ENCODE data around the gene CD99L2.

Gene CD99L2

GRCh38 chrX:150857453-150857852 is 41.0 kb downstream of the CD99L2 start:
- in situ Hi-C loops (cut with HindIII; ENCODE audit: low pct_ligation_motif_present, low sequenced_read_pairs), result no loop called here
- no peaks in the 10 kb centered on the region for H3K27me3 ChIP-seq (replicated peaks)
- no peak for DNase-seq
- H3K27ac ChIP-seq, result no peak overlapping the region
- H3K4me3 ChIP-seq (ENCODE audit: low read depth, low read length), result no peak overlapping the region
- TF ChIP-seq CTCF (IDR thresholded peaks at IDR 0.05; ENCODE audit: low read depth, low read length, missing control alignments), result no peak
- no peaks in the 10 kb centered on the region for H3K36me3 ChIP-seq (replicated peaks)

- no peak for TF ChIP-seq CTCF (IDR thresholded peaks at IDR 0.05; ENCODE audit: low read depth, low read length, missing control alignments)
- no peaks in the 10 kb centered on the region for H3K27me3 ChIP-seq (replicated peaks)
- no peaks in the 10 kb centered on the region for H3K36me3 ChIP-seq (replicated peaks)
- in situ Hi-C loops (cut with HindIII; ENCODE audit: low pct_ligation_motif_present, low sequenced_read_pairs), result no loop called here
- H3K27ac ChIP-seq, result no peak overlapping the region
- no peak for DNase-seq
- no peak overlapping the region for H3K4me3 ChIP-seq (ENCODE audit: low read depth, low read length)
Observed at GRCh38 chrX:150856785-150857184, 41.7 kb downstream of the CD99L2 start.

GRCh38 chrX:150856101-150856500 is 42.4 kb downstream of the CD99L2 start:
- no peak for TF ChIP-seq CTCF (IDR thresholded peaks at IDR 0.05; ENCODE audit: low read depth, low read length, missing control alignments)

GRCh38 chrX:150854856-150855255 is 43.6 kb downstream of the CD99L2 start:
- Histone ChIP-seq H3K27me3 (replicated peaks) (no peaks in the 10 kb centered on the region), H3K27ac (no peak overlapping the region), H3K36me3 (replicated peaks) (no peaks in the 10 kb centered on the region), H3K4me3 (ENCODE audit: low read depth, low read length) (no peak overlapping the region)
- TF ChIP-seq CTCF (IDR thresholded peaks at IDR 0.05; ENCODE audit: low read depth, low read length, missing control alignments), result no peak
- in situ Hi-C loops (cut with HindIII; ENCODE audit: low pct_ligation_motif_present, low sequenced_read_pairs), result no loop called here
- DNase-seq, result no peak

More at GRCh38 chrX:150856101-150856500, 42.4 kb downstream of the CD99L2 start:
- Histone ChIP-seq H3K27me3 (replicated peaks) (no peaks in the 10 kb centered on the region), H3K4me3 (ENCODE audit: low read depth, low read length) (no peak overlapping the region), H3K36me3 (replicated peaks) (no peaks in the 10 kb centered on the region), H3K27ac (no peak overlapping the region)
- in situ Hi-C loops (cut with HindIII; ENCODE audit: low pct_ligation_motif_present, low sequenced_read_pairs), result no loop called here
- DNase-seq, result no peak

- in situ Hi-C loops (cut with HindIII; ENCODE audit: low pct_ligation_motif_present, low sequenced_read_pairs), result no loop called here
- TF ChIP-seq CTCF (IDR thresholded peaks at IDR 0.05; ENCODE audit: low read depth, low read length, missing control alignments), result no peak
- no peak for DNase-seq
- Histone ChIP-seq H3K4me3 (ENCODE audit: low read depth, low read length) (no peak overlapping the region), H3K27ac (no peak overlapping the region), H3K27me3 (replicated peaks) (no peaks in the 10 kb centered on the region), H3K36me3 (replicated peaks) (no peaks in the 10 kb centered on the region)
Observed at GRCh38 chrX:150849996-150850720, 48.3 kb downstream of the CD99L2 start.

- H3K27ac ChIP-seq, result no peak overlapping the region
- no peak for TF ChIP-seq CTCF (IDR thresholded peaks at IDR 0.05; ENCODE audit: low read depth, low read length, missing control alignments)
Observed at GRCh38 chrX:150849486-150849885, 49.0 kb downstream of the CD99L2 start.

More at GRCh38 chrX:150849486-150849885, 49.0 kb downstream of the CD99L2 start:
- H3K27me3 ChIP-seq (replicated peaks), result no peaks in the 10 kb centered on the region
- in situ Hi-C loops (cut with HindIII; ENCODE audit: low pct_ligation_motif_present, low sequenced_read_pairs), result no loop called here
- no peak for DNase-seq
- no peaks in the 10 kb centered on the region for H3K36me3 ChIP-seq (replicated peaks)
- H3K4me3 ChIP-seq (ENCODE audit: low read depth, low read length), result no peak overlapping the region
